Trophoblast cell (in vitro differentiated cells and primary cell): ENCODE measurements around the gene BLACAT1.

Experiments
- DNase-seq, 2 donors: peaks; one replicate each; pipeline ENCODE4 v3.0.0-alpha.2; 2016
- H2AFZ ChIP-seq: 2 replicates; pipeline ENCODE4 v1.6.1; 2013; ENCODE audit warnings: low read length, moderate library complexity, mild to moderate bottlenecking; ENCODE audit not compliant: insufficient read depth, poor library complexity
- H2AK5ac ChIP-seq: 2 replicates; pipeline ENCODE4 v1.6.1; 2013; ENCODE audit warnings: mild to moderate bottlenecking, low read length
- H2BK120ac ChIP-seq: 2 replicates; pipeline ENCODE4 v1.6.1; 2013; ENCODE audit warnings: low read length, mild to moderate bottlenecking, moderate library complexity; ENCODE audit not compliant: insufficient read depth, poor library complexity
- H2BK12ac ChIP-seq: 2 replicates; pipeline ENCODE4 v1.6.1; 2013; ENCODE audit warnings: mild to moderate bottlenecking, low read length, moderate library complexity
- H2BK5ac ChIP-seq: 2 replicates; pipeline ENCODE4 v1.6.1; 2013; ENCODE audit warnings: low read length, low read depth, moderate library complexity, mild to moderate bottlenecking; ENCODE audit not compliant: poor library complexity
- H3K14ac ChIP-seq: 2 replicates; pipeline ENCODE4 v1.6.1; 2013; ENCODE audit warnings: mild to moderate bottlenecking, low read length
- H3K18ac ChIP-seq: 2 replicates; pipeline ENCODE4 v1.6.1; 2013; ENCODE audit warnings: mild to moderate bottlenecking, low read length
- H3K23ac ChIP-seq: 2 replicates; pipeline ENCODE4 v1.6.1; 2013; ENCODE audit warnings: low read length
- H3K27ac ChIP-seq: 2 replicates; pipeline ENCODE4 v1.5.1; 2013; ENCODE audit warnings: low read depth, mild to moderate bottlenecking, inconsistent platforms, low read length, moderate library complexity
- H3K27me3 ChIP-seq: 2 replicates; pipeline ENCODE4 v1.6.1; 2013; ENCODE audit warnings: inconsistent platforms, mild to moderate bottlenecking, low read length, moderate library complexity; ENCODE audit not compliant: insufficient read depth
- H3K36me3 ChIP-seq, 2 experiments: 1 replicate in 1 of 2; 2 replicates in 1 of 2; pipeline ENCODE4 v1.6.1; 2013; ENCODE audit warnings: low read length in 2 of 2, mild to moderate bottlenecking in 2 of 2, moderate library complexity in 1 of 2; ENCODE audit not compliant: insufficient read depth in 2 of 2, control insufficient read depth in 1 of 2
- H3K4ac ChIP-seq: 2 replicates; pipeline ENCODE4 v1.6.1; 2013; ENCODE audit warnings: low read depth, mild to moderate bottlenecking, low read length, moderate library complexity
- H3K4me1 ChIP-seq, 2 experiments: 1 replicate in 1 of 2; 2 replicates in 1 of 2; pipeline ENCODE4 v1.6.1; 2013; ENCODE audit warnings: low read length in 2 of 2, mild to moderate bottlenecking in 2 of 2, moderate library complexity in 1 of 2; ENCODE audit not compliant: insufficient read depth in 2 of 2, control insufficient read depth in 1 of 2
- H3K4me2 ChIP-seq: 2 replicates; pipeline ENCODE4 v1.6.1; 2013; ENCODE audit warnings: inconsistent platforms, mild to moderate bottlenecking, low read length, moderate library complexity
- H3K4me3 ChIP-seq: 2 replicates; pipeline ENCODE4 v1.5.1; 2013; ENCODE audit warnings: mild to moderate bottlenecking, low read depth, low read length, inconsistent platforms
- H3K79me1 ChIP-seq: one replicate; pipeline ENCODE4 v1.6.1; 2013; ENCODE audit warnings: low read length
- H3K79me2 ChIP-seq: 2 replicates; pipeline ENCODE4 v1.6.1; 2013; ENCODE audit warnings: low read length, mild to moderate bottlenecking; ENCODE audit not compliant: control insufficient read depth, insufficient read depth, poor library complexity
- H3K9ac ChIP-seq: 2 replicates; pipeline ENCODE4 v1.6.1; 2013; ENCODE audit warnings: mild to moderate bottlenecking, low read length
- H3K9me3 ChIP-seq: 2 replicates; pipeline ENCODE4 v1.6.1; 2013; ENCODE audit warnings: low read depth, mild to moderate bottlenecking, control low read depth, inconsistent platforms, low read length; ENCODE audit not compliant: insufficient read depth
- H4K12ac ChIP-seq: 2 replicates; pipeline ENCODE4 v1.6.1; 2013; ENCODE audit warnings: low read depth, mild to moderate bottlenecking, low read length, moderate library complexity
- H4K8ac ChIP-seq: 2 replicates; pipeline ENCODE4 v1.6.1; 2013; ENCODE audit warnings: low read depth, mild to moderate bottlenecking, low read length, moderate library complexity
- H4K91ac ChIP-seq: one replicate; pipeline ENCODE4 v1.6.1; 2013; ENCODE audit warnings: low read depth, mild to moderate bottlenecking, low read length, moderate library complexity
- whole genome bisulfite sequencing: extraction: QIAGEN DNeasy Blood & Tissue Kit; methylation state at CpG from one replicate; pipeline ENCODE4 v1.1.7; 2013; ENCODE audit warnings: missing lambda C conversion rate; ENCODE audit not compliant: insufficient read length, insufficient coverage; ENCODE audit errors: extremely low coverage; 5-methylcytosine and 5-hydroxymethylcytosine counted together

The BLACAT1 gene

DNA sequence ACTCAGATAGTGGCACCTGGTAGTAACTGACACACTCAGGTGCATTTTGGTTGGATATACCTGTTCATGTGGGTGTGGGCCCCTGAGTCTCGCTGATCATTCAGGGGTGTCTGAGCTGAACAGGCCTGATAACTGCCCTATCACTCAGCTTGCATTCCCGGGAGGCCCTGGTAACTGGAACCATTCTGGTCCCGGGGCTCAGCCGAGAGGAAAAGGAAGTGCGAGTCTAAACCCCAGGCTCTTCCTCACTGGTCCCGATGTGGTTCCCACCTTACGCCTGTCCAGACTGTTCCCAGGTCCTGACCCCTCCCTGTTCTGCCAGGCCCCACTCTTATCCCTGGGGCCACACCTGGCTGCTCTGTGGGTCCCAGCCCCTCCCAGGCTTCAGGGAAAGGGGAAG is 36.9 kb upstream of the BLACAT1 start:
- no CpG with 5 or more reads among the region's 7 CpGs for WGBS
- H4K91ac ChIP-seq = peak overlapping the region; percentile 12
- H4K8ac ChIP-seq = no peak overlapping the region

GRCh38 chr1:205492201-205492667 is 36.4 kb upstream of the BLACAT1 start:
- H3K4me2 ChIP-seq = no peak overlapping the region
- H4K8ac ChIP-seq = no peak overlapping the region
- H4K12ac ChIP-seq = no peak overlapping the region
- no peak overlapping the region for H3K4ac ChIP-seq
- H3K9ac ChIP-seq = no peak overlapping the region
- H3K27me3 ChIP-seq = no peaks in the 10 kb centered on the region
- no peak overlapping the region for H2AFZ ChIP-seq
- no peak overlapping the region for H2AK5ac ChIP-seq
- H3K4me3 ChIP-seq = no peak overlapping the region
- H3K27ac ChIP-seq = no peak overlapping the region
- no CpG with 5 or more reads among the region's 2 CpGs for WGBS
- no peaks in the 10 kb centered on the region for H3K9me3 ChIP-seq
- DNase-seq = no peak
- H2BK5ac ChIP-seq = no peak overlapping the region
- H4K91ac ChIP-seq = no peak overlapping the region
- no peak overlapping the region for H3K23ac ChIP-seq
- no peaks in the 10 kb centered on the region for H3K36me3 ChIP-seq
- no peak overlapping the region for H3K18ac ChIP-seq
- H2BK120ac ChIP-seq = no peak overlapping the region
- peaks cover 8% of the 10 kb centered on the region for H3K79me1 ChIP-seq
- no peak overlapping the region for H3K14ac ChIP-seq
- no peaks in the 10 kb centered on the region for H3K79me2 ChIP-seq
- H3K4me1 ChIP-seq = peaks cover 11 to 18% of the 10 kb centered on the region in 2 experiments
- no peak overlapping the region for H2BK12ac ChIP-seq

More for the DNA sequence above, 36.9 kb upstream of the BLACAT1 start:
- no peak for DNase-seq
- no peaks in the 10 kb centered on the region for H3K36me3 ChIP-seq
- H3K27ac ChIP-seq = no peak overlapping the region
- peaks cover 11 to 18% of the 10 kb centered on the region in 2 experiments for H3K4me1 ChIP-seq
- H2BK12ac ChIP-seq = peak overlapping the region; percentile 25
- peak overlapping the region; percentile 24 for H2AK5ac ChIP-seq
- H3K23ac ChIP-seq = no peak overlapping the region
- no peaks in the 10 kb centered on the region for H3K27me3 ChIP-seq
- H2BK5ac ChIP-seq = no peak overlapping the region
- H3K79me1 ChIP-seq = peaks cover 8% of the 10 kb centered on the region
- H3K4me3 ChIP-seq = no peak overlapping the region
- no peak overlapping the region for H3K4me2 ChIP-seq
- no peaks in the 10 kb centered on the region for H3K9me3 ChIP-seq
- no peaks in the 10 kb centered on the region for H3K79me2 ChIP-seq
- H2AFZ ChIP-seq = no peak overlapping the region
- no peak overlapping the region for H3K9ac ChIP-seq
- peak overlapping the region; percentile 29 for H2BK120ac ChIP-seq
- H3K18ac ChIP-seq = no peak overlapping the region
- H4K12ac ChIP-seq = no peak overlapping the region
- no peak overlapping the region for H3K4ac ChIP-seq
- no peak overlapping the region for H3K14ac ChIP-seq

DNA sequence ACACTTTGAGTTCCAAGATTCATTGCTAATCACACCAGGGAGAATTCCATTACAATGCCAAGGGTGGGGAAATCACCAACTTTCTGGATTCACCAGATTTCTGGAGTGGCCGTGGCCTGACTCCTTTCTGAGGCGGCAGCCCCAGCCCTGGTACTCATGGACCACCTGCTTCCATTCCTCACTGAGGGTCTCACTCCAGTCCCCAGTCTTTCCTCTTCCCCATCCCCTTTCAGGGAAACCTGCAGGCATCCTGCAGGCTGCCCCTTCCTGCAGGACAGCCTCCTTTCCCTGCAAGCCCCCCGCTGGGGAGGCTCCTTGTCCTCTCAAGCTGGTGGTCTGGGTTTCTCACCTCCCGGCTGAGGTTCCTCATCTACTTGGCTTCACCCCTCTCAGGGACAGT is 35.9 kb upstream of the BLACAT1 start:
- Histone ChIP-seq H2BK5ac (no peak overlapping the region), H3K18ac (no peak overlapping the region), H3K4me1 (peaks cover 11 to 18% of the 10 kb centered on the region in 2 experiments), H3K4me3 (no peak overlapping the region), H3K23ac (no peak overlapping the region), H3K79me1 (peaks cover 8% of the 10 kb centered on the region), H3K27ac (no peak overlapping the region), H3K27me3 (no peaks in the 10 kb centered on the region), H3K4ac (no peak overlapping the region), H3K36me3 (no peaks in the 10 kb centered on the region), H2BK12ac (no peak overlapping the region), H3K79me2 (no peaks in the 10 kb centered on the region), H3K4me2 (no peak overlapping the region), H4K91ac (no peak overlapping the region), H3K9ac (no peak overlapping the region), H3K14ac (no peak overlapping the region), H4K12ac (no peak overlapping the region), H4K8ac (no peak overlapping the region), H2AFZ (no peak overlapping the region), H2BK120ac (no peak overlapping the region), H2AK5ac (no peak overlapping the region), H3K9me3 (no peaks in the 10 kb centered on the region)
- no peak for DNase-seq
- no CpG with 5 or more reads among the region's 4 CpGs for WGBS

DNA sequence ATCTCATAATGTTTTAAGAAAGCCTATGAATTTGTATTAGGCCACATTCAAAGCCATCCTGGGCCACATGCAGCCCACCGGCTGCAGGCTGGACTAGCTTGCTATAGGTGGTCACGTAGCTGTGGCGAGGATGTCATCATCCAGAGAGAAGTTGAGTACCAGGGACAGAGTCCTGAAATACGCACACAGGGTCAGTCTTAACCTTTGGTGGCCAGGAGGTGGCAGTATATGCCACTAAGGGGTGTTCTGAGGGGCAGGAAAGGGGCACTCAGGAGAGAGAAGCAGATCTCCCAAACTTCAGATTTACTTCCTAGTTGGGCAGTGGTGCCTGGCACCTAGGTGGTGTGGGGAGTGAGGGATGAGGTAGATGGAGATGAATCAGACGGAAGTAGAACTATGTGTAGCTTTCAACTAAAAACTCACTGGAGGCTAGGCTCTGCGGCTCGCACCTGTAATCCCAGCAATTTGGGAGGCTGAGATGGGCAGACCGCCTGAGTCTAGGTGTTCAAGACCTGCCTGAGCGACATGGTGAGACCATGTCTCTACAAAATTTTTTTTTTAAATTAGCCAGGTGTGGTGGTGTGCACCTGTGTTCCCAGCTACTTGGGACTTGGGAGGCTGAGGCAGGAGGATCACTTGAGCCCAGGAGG is 32.4 kb upstream of the BLACAT1 start:
- no peak overlapping the region for H4K12ac ChIP-seq
- DNase-seq = peak in 1 of 2 donors; percentile 65
- WGBS = no CpG with 5 or more reads among the region's 9 CpGs
- H4K8ac ChIP-seq = no peak overlapping the region
- no peak overlapping the region for H3K9ac ChIP-seq
- no peak overlapping the region for H2AK5ac ChIP-seq
- no peaks in the 10 kb centered on the region for H3K79me2 ChIP-seq
- no peak overlapping the region for H3K4me3 ChIP-seq
- peaks cover 5% of the 10 kb centered on the region for H3K79me1 ChIP-seq
- no peak overlapping the region for H2BK120ac ChIP-seq
- H3K4ac ChIP-seq = no peak overlapping the region
- H3K36me3 ChIP-seq = no peaks in the 10 kb centered on the region
- H4K91ac ChIP-seq = no peak overlapping the region
- no peak overlapping the region for H3K18ac ChIP-seq
- no peak overlapping the region for H3K27ac ChIP-seq
- H2BK12ac ChIP-seq = no peak overlapping the region
- H3K23ac ChIP-seq = no peak overlapping the region
- H3K14ac ChIP-seq = no peak overlapping the region
- H2BK5ac ChIP-seq = no peak overlapping the region
- no peak overlapping the region for H2AFZ ChIP-seq
- H3K4me1 ChIP-seq = peaks cover 9 to 11% of the 10 kb centered on the region in 2 experiments
- H3K27me3 ChIP-seq = no peaks in the 10 kb centered on the region
- no peak overlapping the region for H3K4me2 ChIP-seq
- no peaks in the 10 kb centered on the region for H3K9me3 ChIP-seq
